Ectodermal cell (in vitro differentiated cells): Measurements from ENCODE around the gene FN3K.
"Not testable (repeated sequence)": the region's sequence is repeated elsewhere in the genome, so short reads cannot be mapped to it uniquely, and the experiment has no call there.

ENCODE experiments used
- H3K27ac ChIP-seq: 2 replicates; pipeline ENCODE4 v1.7.0; 2013; ENCODE audit warnings: mild to moderate bottlenecking, low read depth, low read length; ENCODE audit not compliant: insufficient read depth, poor library complexity, severe bottlenecking
- H3K27me3 ChIP-seq: 2 replicates; pipeline ENCODE4 v1.7.0; 2013; ENCODE audit warnings: mild to moderate bottlenecking, low read length; ENCODE audit not compliant: insufficient read depth, control insufficient read depth, poor library complexity, severe bottlenecking
- H3K36me3 ChIP-seq: one replicate; pipeline ENCODE4 v1.7.0; 2013; ENCODE audit warnings: low read length; ENCODE audit not compliant: control insufficient read depth, insufficient read depth
- H3K4me1 ChIP-seq: one replicate; pipeline ENCODE4 v1.7.0; 2013; ENCODE audit warnings: low read length; ENCODE audit not compliant: control insufficient read depth, insufficient read depth
- H3K4me3 ChIP-seq: 2 replicates; pipeline ENCODE4 v1.7.0; 2013; ENCODE audit warnings: low read depth, low read length, control low read depth; ENCODE audit not compliant: insufficient read depth
- H3K9me3 ChIP-seq: 2 replicates; pipeline ENCODE4 v1.7.0; 2013; ENCODE audit warnings: mild to moderate bottlenecking, low read length, moderate library complexity; ENCODE audit not compliant: control insufficient read depth
- WGBS, 2 experiments: methylation state at CpG; one replicate each; pipeline ENCODE4 v1.1.7; 2013; ENCODE audit warnings: missing lambda C conversion rate in 2 of 2; 5-methylcytosine and 5-hydroxymethylcytosine counted together

Gene FN3K

DNA sequence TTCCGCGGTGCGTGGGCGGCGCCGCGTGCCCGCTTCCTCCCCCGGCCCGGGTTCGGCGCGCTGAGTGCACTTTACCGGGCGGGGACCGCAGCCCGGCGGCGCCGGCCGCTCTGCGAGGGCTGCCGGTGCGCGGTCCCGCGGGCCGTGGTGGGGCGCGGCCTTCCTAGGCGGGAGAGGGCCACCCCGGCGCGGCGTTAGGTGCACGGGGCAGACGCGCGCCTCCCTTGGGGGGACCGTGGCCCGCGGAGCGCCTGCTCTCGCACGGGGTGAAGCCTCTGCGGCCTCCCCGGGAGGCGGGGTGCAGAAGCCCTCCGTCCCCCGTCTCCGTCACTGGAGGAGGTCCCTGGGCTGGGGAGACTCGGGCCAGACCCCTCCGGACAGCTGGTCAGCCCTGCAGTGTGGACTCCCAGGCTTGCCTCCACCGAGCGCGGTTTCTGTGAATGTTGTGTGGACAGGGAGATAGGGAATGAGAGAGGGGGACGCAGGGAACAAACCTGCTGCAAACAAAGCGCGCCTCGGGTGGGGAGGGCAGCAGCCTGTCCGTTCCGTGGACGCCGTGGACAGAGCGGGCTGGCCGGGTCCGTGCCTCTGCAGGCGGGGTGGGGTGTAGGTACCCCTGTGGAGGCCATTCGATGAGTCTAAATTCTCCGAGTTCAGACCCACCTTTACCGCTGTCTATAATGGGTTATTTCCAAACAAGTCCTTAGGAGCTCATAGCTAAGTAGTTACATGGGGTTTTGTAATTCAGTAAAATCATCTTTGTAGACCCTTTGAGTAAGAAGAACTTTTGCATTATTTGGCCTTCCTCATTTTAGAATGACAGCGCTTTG, 17.2 kb downstream of the FN3K start:
- peak overlapping the region; percentile 79 for H3K4me3 ChIP-seq
- H3K27me3 ChIP-seq, result no peaks in the 10 kb centered on the region
- no peaks in the 10 kb centered on the region for H3K9me3 ChIP-seq
- H3K27ac ChIP-seq, result no peak overlapping the region
- peaks cover 24% of the 10 kb centered on the region for H3K4me1 ChIP-seq
- 1% methylated on average over 72 of the region's 72 CpGs for WGBS, 2 experiments
- peaks cover 4% of the 10 kb centered on the region for H3K36me3 ChIP-seq

DNA sequence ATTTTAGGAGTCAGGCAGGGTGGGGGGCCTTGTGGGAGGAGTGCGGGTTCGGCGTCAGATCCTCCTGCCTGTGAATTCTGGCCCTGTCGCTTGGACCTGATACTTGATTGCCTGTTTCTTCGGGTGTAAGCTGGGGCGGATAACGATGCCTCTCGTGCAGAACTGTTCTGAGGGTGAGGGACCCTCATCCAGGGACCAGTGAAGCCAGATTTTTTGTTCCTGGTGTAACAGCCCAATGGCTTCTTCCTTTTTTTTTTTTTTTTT, 17.7 kb downstream of the FN3K start:
- peak overlapping the region; percentile 79 for H3K4me3 ChIP-seq
- H3K4me1 ChIP-seq, result peaks cover 24% of the 10 kb centered on the region
- no peaks in the 10 kb centered on the region for H3K27me3 ChIP-seq
- H3K9me3 ChIP-seq, result no peaks in the 10 kb centered on the region
- peaks cover 4% of the 10 kb centered on the region for H3K36me3 ChIP-seq
- no peak overlapping the region for H3K27ac ChIP-seq
- 48 to 56% methylated on average over 8 of the region's 8 CpGs for WGBS, 2 experiments

DNA sequence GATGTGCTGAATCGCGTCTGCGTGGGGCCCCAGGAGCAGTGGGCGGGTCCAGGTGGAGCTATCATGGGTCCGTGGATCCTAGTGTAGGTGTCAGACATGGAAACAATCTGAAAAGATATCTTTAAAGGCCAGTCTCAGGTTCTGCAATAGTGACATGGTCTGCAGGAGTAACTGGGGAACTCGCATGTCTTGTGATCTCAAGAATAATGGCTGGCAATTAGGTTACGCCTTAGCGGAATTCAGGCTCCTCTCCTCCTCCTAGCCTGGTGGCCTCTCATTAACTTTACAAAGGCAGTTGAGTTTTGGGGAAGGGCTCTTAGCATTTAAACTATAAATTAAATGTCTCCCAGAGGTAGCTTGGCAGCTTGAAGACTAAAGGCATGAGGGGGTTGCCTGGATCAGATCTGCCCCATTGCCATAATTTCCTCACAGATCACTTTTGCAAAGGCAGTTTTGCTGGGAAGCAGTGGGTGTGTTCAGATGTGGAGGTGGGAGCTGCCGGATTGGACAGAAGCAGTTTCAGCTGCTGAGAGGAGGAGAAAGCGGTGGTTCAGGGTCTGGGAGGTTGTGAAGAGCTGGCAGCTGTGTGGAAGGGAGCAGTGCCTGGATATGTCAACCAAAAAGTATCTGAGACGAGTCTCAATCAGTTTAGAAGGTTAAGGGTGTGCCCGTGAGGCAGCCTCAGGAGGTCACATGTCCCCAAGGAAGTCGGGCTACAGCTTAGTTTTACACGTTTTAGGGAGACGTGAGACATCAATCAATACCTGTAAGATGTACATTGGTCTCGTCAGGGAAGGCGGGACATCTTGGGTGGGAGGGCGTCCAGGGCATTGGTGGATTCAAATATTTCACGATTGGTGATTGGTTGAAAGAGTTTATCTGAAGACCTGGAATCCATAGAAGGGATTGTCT, 19.1 kb downstream of the FN3K start:
- Histone ChIP-seq H3K9me3 (no peaks in the 10 kb centered on the region), H3K27ac (no peak overlapping the region), H3K4me3 (no peak overlapping the region), H3K36me3 (peaks cover 4% of the 10 kb centered on the region), H3K4me1 (peaks cover 24% of the 10 kb centered on the region), H3K27me3 (no peaks in the 10 kb centered on the region)
- WGBS, 2 experiments, result 50 to 55% methylated on average over 19 of the region's 19 CpGs

GRCh38 chr17:82756166-82756565, 20.8 kb downstream of the FN3K start:
- Histone ChIP-seq H3K4me3 (no peak overlapping the region), H3K4me1 (peaks cover 24% of the 10 kb centered on the region), H3K36me3 (peaks cover 4% of the 10 kb centered on the region), H3K27me3 (no peaks in the 10 kb centered on the region), H3K9me3 (no peaks in the 10 kb centered on the region), H3K27ac (no peak overlapping the region)
- 92 to 94% methylated on average over 7 of the region's 7 CpGs for WGBS, 2 experiments

DNA sequence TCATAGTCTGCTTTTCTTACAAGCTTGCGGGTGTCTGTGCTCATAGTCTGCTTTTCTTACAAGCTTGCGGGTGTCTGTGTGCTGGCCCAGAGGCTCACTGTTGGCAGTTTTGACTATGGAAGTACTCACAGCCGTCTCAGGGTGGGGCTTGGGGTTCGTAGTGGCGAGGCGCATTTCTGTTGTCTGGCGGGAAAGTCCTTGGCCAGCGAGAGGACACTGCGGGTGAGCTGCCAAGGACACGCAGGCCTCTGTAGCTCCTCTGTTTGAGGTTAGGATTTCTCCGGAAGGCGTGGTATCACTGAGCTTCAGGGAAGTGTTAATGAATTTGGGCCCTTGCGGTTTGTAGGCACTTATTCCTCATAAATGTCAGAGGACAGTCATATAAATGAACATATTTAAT, 30.0 kb downstream of the FN3K start:
- Histone ChIP-seq H3K27me3 (no peaks in the 10 kb centered on the region), H3K4me3 (no peak overlapping the region), H3K4me1 (no peaks in the 10 kb centered on the region), H3K9me3 (no peaks in the 10 kb centered on the region), H3K27ac (no peak overlapping the region), H3K36me3 (peaks cover 24% of the 10 kb centered on the region)
- WGBS, 2 experiments, result 95% methylated on average over 12 to 13 of the region's 13 CpGs

- peaks cover 31% of the 10 kb centered on the region for H3K36me3 ChIP-seq
- H3K27ac ChIP-seq, result no peak overlapping the region
- no peaks in the 10 kb centered on the region for H3K27me3 ChIP-seq
- H3K9me3 ChIP-seq, result no peaks in the 10 kb centered on the region
- H3K4me3 ChIP-seq, result no peak overlapping the region
- no peaks in the 10 kb centered on the region for H3K4me1 ChIP-seq
- WGBS, 2 experiments, result 84 to 85% methylated on average over 24 of the region's 24 CpGs
Measured at GRCh38 chr17:82767041-82767754, 31.8 kb downstream of the FN3K start.

DNA sequence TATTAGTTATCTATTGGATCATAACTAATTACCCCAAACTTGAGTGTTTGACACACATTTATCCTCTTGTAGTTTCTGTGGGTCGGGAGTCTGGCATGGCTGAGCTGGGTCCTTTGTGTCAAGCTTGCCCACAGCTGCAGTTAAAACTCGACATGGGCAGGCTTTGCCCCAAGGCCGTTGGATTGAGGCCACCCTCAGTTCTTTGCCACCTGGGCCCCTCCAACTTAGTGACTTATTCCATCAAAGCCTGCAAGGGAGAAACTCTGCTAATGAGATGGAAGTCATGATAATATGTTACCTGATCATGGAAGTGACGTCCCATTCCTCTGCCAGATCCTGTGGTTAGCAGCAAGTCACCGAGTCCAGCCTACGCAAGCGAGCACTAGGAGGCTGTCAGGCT, 33.6 kb downstream of the FN3K start:
- Histone ChIP-seq H3K9me3 (no peaks in the 10 kb centered on the region), H3K36me3 (peaks cover 44% of the 10 kb centered on the region), H3K27me3 (no peaks in the 10 kb centered on the region), H3K27ac (no peak overlapping the region), H3K4me1 (no peaks in the 10 kb centered on the region), H3K4me3 (no peak overlapping the region)
- 95 to 96% methylated on average over 7 of the region's 7 CpGs for WGBS, 2 experiments

- H3K36me3 ChIP-seq, result peaks cover 51% of the 10 kb centered on the region
- 95 to 96% methylated on average over 3 of the region's 3 CpGs for WGBS, 2 experiments
Measured at GRCh38 chr17:82772026-82772425, 36.6 kb downstream of the FN3K start.

DNA sequence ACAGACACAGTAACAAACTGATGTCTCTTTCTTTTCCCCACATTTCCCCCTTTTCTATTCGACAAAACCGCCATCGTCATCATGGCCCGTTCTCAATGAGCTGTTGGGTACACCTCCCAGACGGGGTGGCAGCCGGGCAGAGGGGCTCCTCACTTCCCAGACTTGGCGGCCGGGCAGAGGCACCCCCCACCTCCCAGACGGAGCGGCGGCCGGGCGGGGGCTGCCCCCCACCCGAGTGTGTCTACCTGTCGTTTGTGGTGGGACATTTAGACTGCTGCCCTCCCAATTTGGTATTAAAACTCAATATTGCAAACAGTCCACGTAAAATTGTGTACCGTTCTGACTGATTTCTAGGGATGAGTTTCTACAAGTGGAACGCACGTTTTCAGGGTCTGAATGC, 39.0 kb downstream of the FN3K start:
- not testable (repeated sequence) for H3K27me3 ChIP-seq, H3K9me3 ChIP-seq, H3K27ac ChIP-seq, H3K4me3 ChIP-seq, H3K4me1 ChIP-seq
- WGBS, 2 experiments, result 93 to 96% methylated on average over 19 of the region's 19 CpGs
- peaks cover 35% of the 10 kb centered on the region for H3K36me3 ChIP-seq

More at GRCh38 chr17:82772026-82772425, 36.6 kb downstream of the FN3K start:
- no peaks in the 10 kb centered on the region for H3K27me3 ChIP-seq
- no peak overlapping the region for H3K4me3 ChIP-seq
- no peaks in the 10 kb centered on the region for H3K4me1 ChIP-seq
- H3K9me3 ChIP-seq, result no peaks in the 10 kb centered on the region
- H3K27ac ChIP-seq, result no peak overlapping the region
